Sigmoid colon (tissue), 7 donors: ENCODE results near the gene RASAL2. TPM values are rescaled to one million over a fixed set of nuclear protein-coding genes. Genes with fewer than 3 reads are reported as not detected.

Source experiments
- DNase-seq: peaks from one replicate; pipeline ENCODE4 v3.0.0-alpha.2; 2019
- H3K27ac ChIP-seq, 4 donors: fragments of 200-600 bp; sonication (generic); one replicate each; pipeline ENCODE4 v1.5.1; 2016 to 2019; ENCODE audit warnings: mild to moderate bottlenecking in 1 of 4
- H3K27me3 ChIP-seq, 3 donors: fragments of 200-600 bp; sonication (generic); one replicate each; pipeline ENCODE4 v1.5.1; 2019; ENCODE audit warnings: mild to moderate bottlenecking in 1 of 3
- H3K36me3 ChIP-seq, 4 donors: fragments of 200-600 bp; sonication (generic); one replicate each; pipeline ENCODE4 v1.5.1; 2016 to 2019
- H3K4me1 ChIP-seq, 4 donors: fragments of 200-600 bp; sonication (generic); one replicate each; pipeline ENCODE4 v1.5.1; 2017 to 2019
- H3K4me3 ChIP-seq, 4 donors: fragments of 200-600 bp; sonication (generic); one replicate each; pipeline ENCODE4 v1.5.1; 2017 to 2019; ENCODE audit warnings: mild to moderate bottlenecking in 2 of 4, moderate library complexity in 1 of 4
- H3K9me3 ChIP-seq, 4 donors: fragments of 200-600 bp in 3 of 4; sonication (generic) in 3 of 4; one replicate each; pipeline versions ENCODE4 v1.5.1 to v1.6.1; 2013 to 2019
- CTCF ChIP-seq, 4 experiments: fragments of 450-650 bp in 3 of 4; fragments of 200-600 bp in 1 of 4; IDR thresholded peaks; one replicate each; pipeline ENCODE4 v1.5.1; 2016 to 2019; ENCODE audit warnings: antibody characterized with exemption in 4 of 4, mild to moderate bottlenecking in 3 of 4, moderate library complexity in 2 of 4
- EP300 ChIP-seq, 4 donors: sonication (generic); formaldehyde crosslinking; IDR thresholded peaks; one replicate each; pipeline ENCODE4 v1.6.1; 2017; ENCODE audit warnings: antibody characterized with exemption in 4 of 4
- POLR2A ChIP-seq, 2 donors: fragments of 450-650 bp; IDR thresholded peaks; one replicate each; pipeline ENCODE4 v1.6.1; 2016; ENCODE audit warnings: antibody characterized with exemption in 2 of 2, mild to moderate bottlenecking in 2 of 2, moderate library complexity in 2 of 2
- POLR2AphosphoS5 ChIP-seq, 4 donors: sonication (generic); formaldehyde crosslinking; IDR thresholded peaks; one replicate each; pipeline ENCODE4 v1.6.1; 2017; ENCODE audit warnings: antibody characterized with exemption in 4 of 4
- WGBS, 2 donors: extraction: QIAGEN DNeasy Blood & Tissue Kit; methylation state at CpG; one replicate each; pipeline ENCODE4 v1.1.7; 2013; 5-methylcytosine and 5-hydroxymethylcytosine counted together
- intact Hi-C: fragments of 100-400 bp; cut with DNase I; formaldehyde crosslinking; loops from one replicate; pipeline ENCODE4 v1.15.1; 2023
- polyA plus RNA-seq, 3 donors: library from polyadenylated mRNA; stranded (reverse); fragments of 200-250 nt; gene quantifications; one replicate each; pipeline ENCODE4 v1.2.3, GENCODE V29; 2013
- total RNA-seq, 4 donors: library from RNA; depleted of rRNA; stranded (reverse); fragments of >200 nt; gene quantifications; one replicate each; pipeline ENCODE4 v1.1.0, GENCODE V29; 2016
- donor health status: healthy with polysubstance abuse.
- donor health status: Bipolar disorder and iron deficiency.
- donor health status: healthy.

The RASAL2 gene
- total and polyA plus RNA-seq, 7 donors, result 0.92 to 25.5 (median 11.1) TPM

- intact Hi-C loops, result no loop called here
Measured at GRCh38 chr1:178291166-178291565, 197.3 kb downstream of the RASAL2 start.

GRCh38 chr1:178294654-178295053 lies 200.8 kb downstream of the RASAL2 start:
- Histone ChIP-seq H3K27ac (no peak overlapping the region), H3K36me3 (no peaks in the 10 kb centered on the region), H3K27me3 (no peaks in the 10 kb centered on the region), H3K9me3 (no peaks in the 10 kb centered on the region), H3K4me1 (peaks cover 0 to 6% (median 4%) of the 10 kb centered on the region in 4 donors), H3K4me3 (no peak overlapping the region)
- TF ChIP-seq CTCF (IDR thresholded peaks at IDR 0.05) (no peak), POLR2A (IDR thresholded peaks at IDR 0.05) (no peak), POLR2AphosphoS5 (IDR thresholded peaks at IDR 0.05) (no peak), EP300 (IDR thresholded peaks at IDR 0.05) (no peak)
- intact Hi-C loops, result no loop called here
- no peak for DNase-seq
- WGBS, 2 donors, result 93 to 96% methylated on average over 1 of the region's 1 CpG

More at GRCh38 chr1:178291166-178291565, 197.3 kb downstream of the RASAL2 start:
- H3K27me3 ChIP-seq, result no peaks in the 10 kb centered on the region
- no peak for TF ChIP-seq POLR2AphosphoS5 (IDR thresholded peaks at IDR 0.05)
- no peak for TF ChIP-seq EP300 (IDR thresholded peaks at IDR 0.05)
- TF ChIP-seq CTCF (IDR thresholded peaks at IDR 0.05), result no peak
- no peak for TF ChIP-seq POLR2A (IDR thresholded peaks at IDR 0.05)
- no peaks in the 10 kb centered on the region for H3K4me1 ChIP-seq
- peaks cover 0 to 8% (median 0%) of the 10 kb centered on the region in 4 donors for H3K36me3 ChIP-seq
- H3K9me3 ChIP-seq, result no peaks in the 10 kb centered on the region
- no peak overlapping the region for H3K27ac ChIP-seq
- H3K4me3 ChIP-seq, result no peak overlapping the region
- no peak for DNase-seq
- 92 to 96% methylated on average over 1 of the region's 1 CpG for WGBS, 2 donors

- intact Hi-C loops, result loop anchor here (5.0 to 10.0 kb wide), 2 partner anchors 42 to 454 kb away; no protein-coding TSS in a partner anchor
- no peak overlapping the region for H3K4me3 ChIP-seq
- TF ChIP-seq EP300 (IDR thresholded peaks at IDR 0.05), result no peak
- no peak for TF ChIP-seq POLR2A (IDR thresholded peaks at IDR 0.05)
- no peak for TF ChIP-seq CTCF (IDR thresholded peaks at IDR 0.05)
- no peak for TF ChIP-seq POLR2AphosphoS5 (IDR thresholded peaks at IDR 0.05)
Measured at GRCh38 chr1:178300352-178300699, 206.4 kb downstream of the RASAL2 start.

GRCh38 chr1:178301141-178301540 lies 207.2 kb downstream of the RASAL2 start:
- Histone ChIP-seq H3K9me3 (no peaks in the 10 kb centered on the region), H3K4me3 (no peak overlapping the region), H3K27ac (no peak overlapping the region), H3K27me3 (no peaks in the 10 kb centered on the region), H3K4me1 (peaks cover 0 to 15% (median 8%) of the 10 kb centered on the region in 4 donors), H3K36me3 (no peaks in the 10 kb centered on the region)
- intact Hi-C loops, result loop anchor here (5.0 to 10.0 kb wide), 2 partner anchors 41 to 454 kb away; no protein-coding TSS in a partner anchor
- TF ChIP-seq POLR2A (IDR thresholded peaks at IDR 0.05), result no peak
- no peak for TF ChIP-seq CTCF (IDR thresholded peaks at IDR 0.05)
- no peak for TF ChIP-seq POLR2AphosphoS5 (IDR thresholded peaks at IDR 0.05)
- TF ChIP-seq EP300 (IDR thresholded peaks at IDR 0.05), result no peak
- no peak for DNase-seq
- 16 to 56% methylated on average over 1 of the region's 1 CpG for WGBS, 2 donors

More at GRCh38 chr1:178300352-178300699, 206.4 kb downstream of the RASAL2 start:
- Histone ChIP-seq H3K4me1 (peaks cover 0 to 15% (median 8%) of the 10 kb centered on the region in 4 donors), H3K36me3 (no peaks in the 10 kb centered on the region), H3K9me3 (no peaks in the 10 kb centered on the region), H3K27me3 (no peaks in the 10 kb centered on the region), H3K27ac (peak overlapping the region in 2 of 4 donors; percentile 58 to 63)
- DNase-seq, result no peak

GRCh38 chr1:178307264-178307663 lies 213.4 kb downstream of the RASAL2 start:
- TF ChIP-seq CTCF (IDR thresholded peaks at IDR 0.05), result no peak
- no peak for TF ChIP-seq EP300 (IDR thresholded peaks at IDR 0.05)
- TF ChIP-seq POLR2AphosphoS5 (IDR thresholded peaks at IDR 0.05), result no peak
- TF ChIP-seq POLR2A (IDR thresholded peaks at IDR 0.05), result no peak
- WGBS, 2 donors, result 85 to 86% methylated on average over 1 of the region's 1 CpG
- DNase-seq, result no peak
- no peaks in the 10 kb centered on the region for H3K27me3 ChIP-seq
- no peaks in the 10 kb centered on the region for H3K36me3 ChIP-seq
- H3K4me1 ChIP-seq, result peaks cover 0 to 14% (median 11%) of the 10 kb centered on the region in 4 donors
- no peaks in the 10 kb centered on the region for H3K9me3 ChIP-seq
- no peak overlapping the region for H3K27ac ChIP-seq
- H3K4me3 ChIP-seq, result no peak overlapping the region
- intact Hi-C loops, result loop anchor here (10.0 kb wide), 1 partner anchor 448 kb away; no protein-coding TSS in a partner anchor
